Panc1 (cell line): Measurements from ENCODE around the gene FAM163A. TPM values are rescaled to one million over a fixed set of nuclear protein-coding genes. Genes with fewer than 3 reads are reported as not detected.
A peak's percentile ranks its signal among the peaks of the same experiment; 100 is the strongest.

Experiments used
- ATAC-seq: fragments of 200-7000 bp; cut with Tn5 transposase; 2 replicates; pipeline ENCODE4 v1.9.1; 2020; ENCODE audit warnings: mild to moderate bottlenecking, moderate library complexity
- BruUV-seq: library from RNA; stranded (reverse); fragments of 400-500 nt; replicated peaks from 2 replicates; lab custom pipeline; 2021; lab: Mats Ljungman, UMichigan
- CTCF ChIA-PET: fragments of 300-600 bp; sonication (Branson Sonifier 250); formaldehyde crosslinking; loops from one replicate; lab custom pipeline; 2022; ENCODE audit warnings: antibody characterized with exemption; lab: Charles Lee
- POLR2A ChIA-PET: fragments of 300-600 bp; sonication (Branson Sonifier 250); formaldehyde crosslinking; loops from one replicate; lab custom pipeline; 2022; ENCODE audit warnings: antibody characterized with exemption; lab: Charles Lee
- DNase-seq: peaks from one replicate; pipeline ENCODE4 v3.0.0-alpha.2; 2010; ENCODE audit warnings: low read depth, low spot score
- H3K27ac ChIP-seq: 2 replicates; pipeline ENCODE4 v1.5.1; 2011; ENCODE audit warnings: mild to moderate bottlenecking, low read length, inconsistent platforms
- H3K27me3 ChIP-seq: fragments of 200-500 bp; sonication (Bioruptor generic); 2 replicates; pipeline ENCODE4 v1.6.0; 2014; ENCODE audit warnings: low read length, inconsistent platforms; ENCODE audit not compliant: control insufficient read depth, insufficient read depth
- H3K36me3 ChIP-seq: fragments of 200-500 bp; sonication (Bioruptor generic); 2 replicates; pipeline ENCODE4 v1.5.1; 2014; ENCODE audit warnings: inconsistent platforms, mild to moderate bottlenecking, low read length, moderate library complexity; ENCODE audit not compliant: control insufficient read depth, insufficient read depth
- H3K4me1 ChIP-seq: 2 replicates; pipeline ENCODE4 v1.5.1; 2011; ENCODE audit warnings: inconsistent platforms, mild to moderate bottlenecking, low read length, moderate library complexity; ENCODE audit not compliant: control insufficient read depth, insufficient read depth
- H3K4me3 ChIP-seq, 2 experiments: 2 replicates each; pipeline ENCODE4 v1.5.1; 2011 to 2012; ENCODE audit warnings: low read depth in 2 of 2, low read length in 2 of 2, mild to moderate bottlenecking in 2 of 2, inconsistent platforms in 1 of 2, moderate library complexity in 1 of 2
- H3K9me3 ChIP-seq: fragments of 200-500 bp; sonication (Bioruptor generic); 2 replicates; pipeline ENCODE4 v1.5.1; 2014; ENCODE audit warnings: low read depth, mild to moderate bottlenecking, inconsistent platforms, low read length, moderate library complexity; ENCODE audit not compliant: control insufficient read depth, insufficient read depth
- CTCF ChIP-seq: fragments of 450-650 bp; IDR thresholded peaks from 2 replicates; pipeline ENCODE4 v1.5.1; 2017; ENCODE audit warnings: mild to moderate bottlenecking
- POLR2AphosphoS5 ChIP-seq: IDR thresholded peaks from 2 replicates; pipeline ENCODE4 v1.6.1; 2012; ENCODE audit warnings: mild to moderate bottlenecking, low read depth, low read length, moderate library complexity
- REST ChIP-seq, 2 experiments: IDR thresholded peaks; 2 replicates each; pipeline ENCODE4 v1.6.1; 2011 to 2012; ENCODE audit warnings: low read depth in 2 of 2, control low read depth in 1 of 2, low read length in 1 of 2, mild to moderate bottlenecking in 1 of 2, moderate library complexity in 1 of 2; ENCODE audit not compliant: insufficient read depth in 1 of 2
- SIN3A ChIP-seq: IDR thresholded peaks from 2 replicates; pipeline ENCODE4 v1.6.1; 2012; ENCODE audit warnings: low read depth, mild to moderate bottlenecking, low read length, moderate library complexity, borderline replicate concordance; ENCODE audit not compliant: insufficient read depth
- TCF7L2 ChIP-seq: IDR thresholded peaks from 2 replicates; pipeline ENCODE4 v1.6.1; 2011; ENCODE audit warnings: mild to moderate bottlenecking, low read depth, low read length, inconsistent platforms
- in situ Hi-C: cut with HindIII; loops from 2 replicates; pipeline ENCODE4 v1.10.0; 2016; ENCODE audit warnings: low sequenced_read_pairs, low pct_unique_long_range_greater_than_20kb
- intact Hi-C: fragments of 100-400 bp; cut with micrococcal nuclease; formaldehyde crosslinking; loops from one replicate; pipeline ENCODE4 v1.10.0; 2022; ENCODE audit not compliant: unreplicated experiment
- total RNA-seq: library from RNA; stranded (reverse); gene quantifications from one replicate; pipeline ENCODE4 v1.2.1, GENCODE V29; 2021; ENCODE audit not compliant: unreplicated experiment

FAM163A gene
- total RNA-seq, 1 experiment from 2014 or later = not detected

GRCh38 chr1:179825206-179825605, 82.1 kb downstream of the FAM163A start:
- no peaks in the 10 kb centered on the region for H3K36me3 ChIP-seq
- no peaks in the 10 kb centered on the region for H3K4me1 ChIP-seq
- no peak for DNase-seq
- no peak overlapping the region for H3K4me3 ChIP-seq
- CTCF ChIA-PET = interaction anchor here (0.6 kb wide), 1 partner anchor 115 kb away, joined by 5 read pairs; no protein-coding TSS in a partner anchor
- TF ChIP-seq CTCF (no peak), SIN3A (no peak), TCF7L2 (no peak), POLR2AphosphoS5 (no peak), REST (IDR thresholded peaks at IDR 0.05; ENCODE audit: insufficient read depth in 1 of 2, low read depth in 2 of 2, low read length in 1 of 2) (no peak)
- in situ Hi-C loops = no loop called here
- H3K27me3 ChIP-seq = no peaks in the 10 kb centered on the region
- no TSS peak for BruUV-seq
- H3K27ac ChIP-seq = no peak overlapping the region
- intact Hi-C loops = no loop called here
- ATAC-seq = no peak
- no peaks in the 10 kb centered on the region for H3K9me3 ChIP-seq
- POLR2A ChIA-PET = no interaction called here

GRCh38 chr1:179825798-179826460, 82.8 kb downstream of the FAM163A start:
- intact Hi-C loops = no loop called here
- peak; percentile 46 for ATAC-seq

More at GRCh38 chr1:179825798-179826460, 82.8 kb downstream of the FAM163A start:
- in situ Hi-C loops = no loop called here
- Histone ChIP-seq H3K9me3 (no peaks in the 10 kb centered on the region), H3K27ac (no peak overlapping the region), H3K4me1 (no peaks in the 10 kb centered on the region), H3K36me3 (no peaks in the 10 kb centered on the region), H3K27me3 (no peaks in the 10 kb centered on the region), H3K4me3 (no peak overlapping the region)
- TF ChIP-seq REST (IDR thresholded peaks at IDR 0.05; ENCODE audit: insufficient read depth in 1 of 2, low read depth in 2 of 2, low read length in 1 of 2) = no peak
- no peak for TF ChIP-seq POLR2AphosphoS5
- no peak for TF ChIP-seq SIN3A
- no peak for TF ChIP-seq CTCF
- TF ChIP-seq TCF7L2 = no peak
- ChIA-PET CTCF (interaction anchor here (0.7 kb wide), 1 partner anchor 17 kb away, joined by 3 read pairs; no protein-coding TSS in a partner anchor), POLR2A (no interaction called here)
- DNase-seq = no peak
- no TSS peak for BruUV-seq
